HG03571 (cell line): ENCODE results near the gene NNT.
A peak's percentile ranks its signal among the peaks of the same experiment; 100 is the strongest.
"Not testable (repeated sequence)": the region's sequence is repeated elsewhere in the genome, so short reads cannot be mapped to it uniquely, and the experiment has no call there.

Experiments
- ATAC-seq: cut with Tn5 transposase; IDR thresholded peaks from one replicate; pipeline ENCODE4 v1.9.1; 2021; ENCODE audit not compliant: unreplicated experiment

The NNT gene

GRCh38 chr5:43602461-43603343, at the start of gene NNT:
NNT (plus strand) TSS chr5:43603180; CDS start chr5:43609196, 6,016 bp downstream.
- peak; percentile 73 for ATAC-seq

GRCh38 chr5:43553381-43553780, 49.6 kb upstream of the NNT start:
- no peak for ATAC-seq

GRCh38 chr5:43554497-43554896, 48.5 kb upstream of the NNT start:
- ATAC-seq, result no peak

GRCh38 chr5:43555895-43556606, 46.9 kb upstream of the NNT start:
- ATAC-seq, result peak; percentile 28

- peak; percentile 90 for ATAC-seq
Observed at GRCh38 chr5:43556607-43556856, 46.4 kb upstream of the NNT start.

- ATAC-seq, result peak; percentile 73
Observed at GRCh38 chr5:43556857-43557542, 46.0 kb upstream of the NNT start, which contains the start of gene PAIP1. PAIP1 (minus strand) TSS chr5:43557077; CDS start chr5:43556846, 231 bp downstream.

GRCh38 chr5:43560128-43560527, 42.9 kb upstream of the NNT start:
- no peak for ATAC-seq

- ATAC-seq, result no peak
Observed at GRCh38 chr5:43561356-43561755, 41.6 kb upstream of the NNT start.

- no peak for ATAC-seq
Observed at GRCh38 chr5:43563321-43563720, 39.7 kb upstream of the NNT start.

GRCh38 chr5:43564289-43564850, 38.6 kb upstream of the NNT start:
- no peak for ATAC-seq

- no peak for ATAC-seq
Observed at GRCh38 chr5:43565043-43565442, 37.9 kb upstream of the NNT start.

- ATAC-seq, result no peak
Observed at GRCh38 chr5:43567967-43568366, 35.0 kb upstream of the NNT start.

- no peak for ATAC-seq
Observed at GRCh38 chr5:43569236-43569746, 33.7 kb upstream of the NNT start.

- no peak for ATAC-seq
Observed at GRCh38 chr5:43570450-43571158, 32.4 kb upstream of the NNT start.

GRCh38 chr5:43571237-43571636, 31.7 kb upstream of the NNT start:
- no peak for ATAC-seq

- ATAC-seq, result no peak
Observed at GRCh38 chr5:43572357-43572756, 30.6 kb upstream of the NNT start.

GRCh38 chr5:43573058-43573457, 29.9 kb upstream of the NNT start:
- ATAC-seq, result no peak

- not testable (repeated sequence) for ATAC-seq
Observed at GRCh38 chr5:43580402-43581210, 22.4 kb upstream of the NNT start.

GRCh38 chr5:43581398-43581797, 21.6 kb upstream of the NNT start:
- no peak for ATAC-seq
